Muscle of back (tissue), 11 donors: ENCODE data around the gene MAP3K14. TPM values are rescaled to one million over a fixed set of nuclear protein-coding genes. Genes with fewer than 3 reads are reported as not detected.

Source experiments
- DNase-seq, 3 donors: peaks; one replicate each; pipeline versions ENCODE4 v3.0.0 to v3.0.0-alpha.2; 2013
- polyA plus RNA-seq, 10 donors: library from polyadenylated mRNA; unstranded; fragments of 120-200 nt; gene quantifications; one replicate each; pipeline ENCODE4 v1.2.1, GENCODE V29; 2013; ENCODE audit not compliant: insufficient read length in 10 of 10

MAP3K14 gene
- polyA plus RNA-seq, 10 donors, result 5.3 to 8.9 (median 8.0) TPM

- DNase-seq, result no peak
Measured at GRCh38 chr17:45283711-45284110, 33.1 kb downstream of the MAP3K14 start.

GRCh38 chr17:45282683-45283644, 33.9 kb downstream of the MAP3K14 start:
- DNase-seq, result peak; percentile 64 to 81 (median 74)

GRCh38 chr17:45279898-45280297, 36.9 kb downstream of the MAP3K14 start:
- DNase-seq, result peak in 1 of 3 donors; percentile 57

- DNase-seq, result peak in 2 of 3 donors; percentile 55 to 67
Measured at GRCh38 chr17:45277992-45278391, 38.8 kb downstream of the MAP3K14 start.

- peak; percentile 86 to 91 (median 89) for DNase-seq
Measured at GRCh38 chr17:45277216-45277849, 39.5 kb downstream of the MAP3K14 start.

- DNase-seq, result peak in 1 of 3 donors; percentile 78
Measured at GRCh38 chr17:45276031-45276430, 40.8 kb downstream of the MAP3K14 start.

GRCh38 chr17:45274033-45274432, 42.8 kb downstream of the MAP3K14 start:
- no peak for DNase-seq

- no peak for DNase-seq
Measured at GRCh38 chr17:45273551-45273957, 43.3 kb downstream of the MAP3K14 start.

GRCh38 chr17:45271603-45272002, 45.2 kb downstream of the MAP3K14 start:
- no peak for DNase-seq

- no peak for DNase-seq
Measured at GRCh38 chr17:45270828-45271418, 45.9 kb downstream of the MAP3K14 start.

- no peak for DNase-seq
Measured at GRCh38 chr17:45269912-45270311, 46.9 kb downstream of the MAP3K14 start.

GRCh38 chr17:45267436-45268055, 49.3 kb downstream of the MAP3K14 start:
- DNase-seq, result no peak

GRCh38 chr17:45266372-45266926, 50.4 kb downstream of the MAP3K14 start:
- DNase-seq, result no peak

- peak in 1 of 3 donors; percentile 41 for DNase-seq
Measured at GRCh38 chr17:45265821-45266220, 51.0 kb downstream of the MAP3K14 start.

- no peak for DNase-seq
Measured at GRCh38 chr17:45264988-45265387, 51.8 kb downstream of the MAP3K14 start.

- no peak for DNase-seq
Measured at GRCh38 chr17:45264430-45264829, 52.4 kb downstream of the MAP3K14 start.

GRCh38 chr17:45263477-45263860, 53.4 kb downstream of the MAP3K14 start:
- DNase-seq, result no peak

GRCh38 chr17:45262516-45263476, 54.0 kb downstream of the MAP3K14 start:
- peak in 1 of 3 donors; percentile 61 for DNase-seq

- DNase-seq, result peak; percentile 24 to 77 (median 44)
Measured at GRCh38 chr17:45261577-45262515, 55.0 kb downstream of the MAP3K14 start, which contains the start of gene SPATA32. SPATA32 (minus strand) TSS chr17:45262094; CDS start chr17:45262016, 78 bp downstream.
